ENCODE results near the gene ZNF280C. TPM values are rescaled to one million over a fixed set of nuclear protein-coding genes. Genes with fewer than 3 reads are reported as not detected.

Gene ZNF280C
- total RNA-seq, 1 donor from 2014 or later: 6.1 TPM

- no peak for DNase-seq
Observed at GRCh38 chrX:130174937-130175336, 93.8 kb downstream of the ZNF280C start.

GRCh38 chrX:130174045-130174704 is 94.5 kb downstream of the ZNF280C start:
- DNase-seq: no peak

GRCh38 chrX:130173190-130173895 is 95.4 kb downstream of the ZNF280C start:
- no peak for DNase-seq

GRCh38 chrX:130172127-130172845 is 96.4 kb downstream of the ZNF280C start:
- DNase-seq: no peak

- DNase-seq: no peak
Observed at GRCh38 chrX:130171446-130172126, 97.1 kb downstream of the ZNF280C start, which contains the start of gene RAB33A. Gene RAB33A, plus strand, starts transcription at chrX:130171962. Its CDS starts 101 bp downstream, at chrX:130172063.

- DNase-seq: peak; percentile 40
Observed at GRCh38 chrX:130170752-130171445, 97.8 kb downstream of the ZNF280C start.

GRCh38 chrX:130167040-130167439 is 101.7 kb downstream of the ZNF280C start:
- no peak for DNase-seq

- DNase-seq: no peak
Observed at GRCh38 chrX:130166503-130166777, 102.3 kb downstream of the ZNF280C start.

GRCh38 chrX:130165703-130166502 is 102.8 kb downstream of the ZNF280C start, which contains the start of gene AIFM1:
Gene AIFM1, minus strand, starts transcription at chrX:130165841. Its CDS starts 185 bp downstream, at chrX:130165656.
- peak; percentile 96 for DNase-seq

- peak; percentile 43 for DNase-seq
Observed at GRCh38 chrX:130165181-130165702, 103.5 kb downstream of the ZNF280C start.

- no peak for DNase-seq
Observed at GRCh38 chrX:130163398-130163797, 105.3 kb downstream of the ZNF280C start.

GRCh38 chrX:130162094-130162735 is 106.5 kb downstream of the ZNF280C start:
- no peak for DNase-seq

GRCh38 chrX:130159776-130160175 is 108.9 kb downstream of the ZNF280C start:
- DNase-seq: no peak

- no peak for DNase-seq
Observed at GRCh38 chrX:130158311-130158710, 110.4 kb downstream of the ZNF280C start.

GRCh38 chrX:130155564-130155963 is 113.1 kb downstream of the ZNF280C start:
- no peak for DNase-seq

Small RNAs within 50 kb of the gene (small RNA-seq; reads per million reads assigned to genes)
- not detected for gene RNU6-1130P (ENCODE audit: low replicate concordance)

Other genes starting within 250 kb of the ZNF280C start
- gene ELF4, start 158.4 kb downstream of the ZNF280C start, total RNA-seq: 11.3 TPM
- 22.0 TPM for gene AIFM1, start 103.1 kb downstream of the ZNF280C start, total RNA-seq
- gene RAB33A, start 96.9 kb downstream of the ZNF280C start, total RNA-seq: 0.41 TPM
- gene SLC25A14, start 71.0 kb upstream of the ZNF280C start, total RNA-seq: 8.4 TPM
- not detected for gene GPR119, start 116.8 kb upstream of the ZNF280C start, total RNA-seq
- gene RBMX2, start 133.1 kb upstream of the ZNF280C start, total RNA-seq: 16.1 TPM